H9 (cell line): ENCODE measurements around the gene KDM5B. TPM values are rescaled to one million over a fixed set of nuclear protein-coding genes. Genes with fewer than 3 reads are reported as not detected.

Source experiments
- DNase-seq: peaks from one replicate; pipeline ENCODE4 v3.0.0-alpha.2; 2017
- H2AFZ ChIP-seq: one replicate; pipeline ENCODE4 v1.6.1; 2013; ENCODE audit warnings: mild to moderate bottlenecking, low read length, control low read depth, moderate library complexity
- H2AK5ac ChIP-seq: 2 replicates; pipeline ENCODE4 v1.6.1; 2013; ENCODE audit warnings: low read length, control low read depth, mixed read lengths; ENCODE audit not compliant: insufficient read length
- H2BK120ac ChIP-seq: one replicate; pipeline ENCODE4 v1.6.1; 2013; ENCODE audit warnings: low read depth, mild to moderate bottlenecking, low read length, control low read depth, inconsistent platforms; ENCODE audit not compliant: poor library complexity, severe bottlenecking
- H2BK12ac ChIP-seq: 2 replicates; pipeline ENCODE4 v1.6.1; 2013; ENCODE audit warnings: low read length, control low read depth, mixed read lengths, low read depth; ENCODE audit not compliant: insufficient read length
- H2BK15ac ChIP-seq: 2 replicates; pipeline ENCODE4 v1.6.1; 2013; ENCODE audit warnings: low read depth, low read length, control low read depth
- H2BK20ac ChIP-seq: one replicate; pipeline ENCODE4 v1.6.1; 2013; ENCODE audit warnings: low read depth, mild to moderate bottlenecking, low read length, control low read depth, inconsistent platforms; ENCODE audit not compliant: poor library complexity, severe bottlenecking
- H2BK5ac ChIP-seq: 2 replicates; pipeline ENCODE4 v1.6.1; 2013; ENCODE audit warnings: low read length, control low read depth, mixed read lengths; ENCODE audit not compliant: insufficient read length
- H3K14ac ChIP-seq: 2 replicates; pipeline ENCODE4 v1.6.1; 2013; ENCODE audit warnings: low read length, control low read depth; ENCODE audit not compliant: insufficient read depth
- H3K18ac ChIP-seq: 2 replicates; pipeline ENCODE4 v1.6.1; 2013; ENCODE audit warnings: low read depth, mild to moderate bottlenecking, mixed read lengths, low read length, control low read depth; ENCODE audit not compliant: insufficient read length
- H3K23ac ChIP-seq: 2 replicates; pipeline ENCODE4 v1.6.1; 2013; ENCODE audit warnings: low read length, control low read depth, mixed read lengths, low read depth; ENCODE audit not compliant: insufficient read length
- H3K23me2 ChIP-seq: 2 replicates; pipeline ENCODE4 v1.6.1; 2013; ENCODE audit warnings: low read depth, mild to moderate bottlenecking, mixed read lengths, low read length, control low read depth; ENCODE audit not compliant: insufficient read length, poor library complexity, severe bottlenecking
- H3K27ac ChIP-seq: 2 replicates; pipeline ENCODE4 v1.5.1; 2013; ENCODE audit warnings: low read length, control low read depth, mixed read lengths, low read depth; ENCODE audit not compliant: insufficient read length
- H3K27me3 ChIP-seq: 2 replicates; pipeline ENCODE4 v1.6.1; 2013; ENCODE audit warnings: low read length, control low read depth, inconsistent platforms; ENCODE audit not compliant: insufficient read depth
- H3K4ac ChIP-seq: 2 replicates; pipeline ENCODE4 v1.6.1; 2013; ENCODE audit warnings: low read depth, mild to moderate bottlenecking, control low read depth, inconsistent platforms, low read length, moderate library complexity
- H3K4me1 ChIP-seq: 2 replicates; pipeline ENCODE4 v1.6.1; 2013; ENCODE audit warnings: low read length, control low read depth, inconsistent platforms; ENCODE audit not compliant: insufficient read depth
- H3K4me2 ChIP-seq: 2 replicates; pipeline ENCODE4 v1.6.1; 2013; ENCODE audit warnings: low read length, control low read depth, mixed read lengths; ENCODE audit not compliant: insufficient read length, insufficient read depth
- H3K56ac ChIP-seq: 2 replicates; pipeline ENCODE4 v1.6.1; 2013; ENCODE audit warnings: low read depth, mild to moderate bottlenecking, mixed read lengths, low read length, control low read depth; ENCODE audit not compliant: insufficient read length
- H3K79me1 ChIP-seq: 2 replicates; pipeline ENCODE4 v1.6.1; 2013; ENCODE audit warnings: low read depth, mild to moderate bottlenecking, moderate library complexity, low read length, control low read depth, inconsistent platforms; ENCODE audit not compliant: insufficient read depth, poor library complexity, severe bottlenecking
- H3K79me2 ChIP-seq: 2 replicates; pipeline ENCODE4 v1.6.1; 2013; ENCODE audit warnings: low read length, control low read depth, inconsistent platforms; ENCODE audit not compliant: insufficient read depth
- H3K9ac ChIP-seq: 2 replicates; pipeline ENCODE4 v1.6.1; 2013; ENCODE audit warnings: low read length, control low read depth, mixed read lengths; ENCODE audit not compliant: insufficient read length; ENCODE audit errors: extremely low read depth
- H3K9me3 ChIP-seq: one replicate; pipeline ENCODE4 v1.6.1; 2013; ENCODE audit warnings: low read depth, low read length, inconsistent platforms; ENCODE audit not compliant: control insufficient read depth
- H3T11ph ChIP-seq: one replicate; pipeline ENCODE4 v1.6.1; 2013; ENCODE audit warnings: mild to moderate bottlenecking, low read length, control low read depth, inconsistent platforms
- H4K20me1 ChIP-seq: one replicate; pipeline ENCODE4 v1.6.1; 2013; ENCODE audit not compliant: control insufficient read depth, insufficient read length, insufficient read depth
- H4K5ac ChIP-seq: 2 replicates; pipeline ENCODE4 v1.6.1; 2013; ENCODE audit warnings: low read depth, mild to moderate bottlenecking, mixed read lengths, low read length, control low read depth; ENCODE audit not compliant: insufficient read length
- H4K8ac ChIP-seq: replicated peaks from 2 replicates; pipeline ENCODE4 v1.6.1; 2013; ENCODE audit warnings: low read length, control low read depth, mixed read lengths, low read depth; ENCODE audit not compliant: insufficient read length
- H4K91ac ChIP-seq: 2 replicates; pipeline ENCODE4 v1.6.1; 2013; ENCODE audit warnings: low read depth, mild to moderate bottlenecking, moderate library complexity, mixed read lengths, low read length, control low read depth; ENCODE audit not compliant: insufficient read length
- H3K27ac Mint-ChIP-seq, 3 experiments: 2 replicates in 2 of 3; 3 replicates in 1 of 3; pipeline ENCODE4 v1.8.0; 2020 to 2021; ENCODE audit warnings: mixed read lengths in 3 of 3, mild to moderate bottlenecking in 1 of 3, moderate library complexity in 1 of 3
- H3K27me3 Mint-ChIP-seq: 2 replicates; pipeline ENCODE4 v1.8.0; 2021; ENCODE audit warnings: low read depth, mild to moderate bottlenecking, moderate library complexity, mixed read lengths
- H3K36me3 Mint-ChIP-seq, 3 experiments: 2 replicates in 2 of 3; 3 replicates in 1 of 3; pipeline ENCODE4 v1.8.0; 2020 to 2021; ENCODE audit warnings: low read depth in 3 of 3, mixed read lengths in 3 of 3; ENCODE audit not compliant: insufficient read depth in 1 of 3
- H3K4me1 Mint-ChIP-seq, 2 experiments: 2 replicates each; pipeline ENCODE4 v1.8.0; 2020; ENCODE audit warnings: mixed read lengths in 2 of 2
- H3K4me3 Mint-ChIP-seq, 2 experiments: 2 replicates in 1 of 2; 3 replicates in 1 of 2; pipeline ENCODE4 v1.8.0; 2020 to 2021; ENCODE audit warnings: mild to moderate bottlenecking in 2 of 2, mixed read lengths in 2 of 2, moderate library complexity in 1 of 2
- H3K9me3 Mint-ChIP-seq, 2 experiments: 2 replicates in 1 of 2; 3 replicates in 1 of 2; pipeline ENCODE4 v1.8.0; 2020; ENCODE audit warnings: mild to moderate bottlenecking in 2 of 2, mixed read lengths in 2 of 2, moderate library complexity in 1 of 2
- CTCF ChIP-seq: fragments of 200-600 bp; sonication (generic); conservative IDR thresholded peaks from 3 replicates; pipeline ENCODE4 v1.8.0; 2021; ENCODE audit warnings: antibody characterized with exemption, mild to moderate bottlenecking
- WGBS: extraction: QIAGEN DNeasy Blood & Tissue Kit; methylation state at CpG from one replicate; pipeline ENCODE4 v1.1.7; 2013; ENCODE audit warnings: missing lambda C conversion rate, low lambda C conversion rate, mixed read lengths; ENCODE audit not compliant: insufficient read length; ENCODE audit errors: extremely low coverage; 5-methylcytosine and 5-hydroxymethylcytosine counted together
- total RNA-seq: library from RNA; stranded (reverse); gene quantifications from 2 replicates; pipeline ENCODE4 v1.2.1, GENCODE V29; 2021

The KDM5B gene
- total RNA-seq, 1 experiment from 2014 or later = 210 TPM

GRCh38 chr1:202750761-202751160, 57.5 kb downstream of the KDM5B start:
- no peaks in the 10 kb centered on the region for H3K27me3 ChIP-seq
- WGBS = no CpG with 5 or more reads among the region's 1 CpG
- no peak overlapping the region for H3K18ac ChIP-seq
- H2BK15ac ChIP-seq = no peak overlapping the region
- no peak overlapping the region for H3K9ac ChIP-seq
- peaks cover 62 to 94% (median 90%) of the 10 kb centered on the region in 3 experiments for H3K36me3 Mint-ChIP-seq
- no peak overlapping the region for H3K27ac Mint-ChIP-seq
- no peak overlapping the region for H3K4me2 ChIP-seq
- no peak overlapping the region for H3T11ph ChIP-seq
- no peaks in the 10 kb centered on the region for H3K79me1 ChIP-seq
- H3K27me3 Mint-ChIP-seq = no peaks in the 10 kb centered on the region
- no peaks in the 10 kb centered on the region for H3K4me1 ChIP-seq
- H4K8ac ChIP-seq = no peak overlapping the region
- no peak overlapping the region for H2BK20ac ChIP-seq
- TF ChIP-seq CTCF = no peak
- no peak overlapping the region for H4K91ac ChIP-seq
- no peaks in the 10 kb centered on the region for H3K9me3 Mint-ChIP-seq
- H3K14ac ChIP-seq = no peak overlapping the region
- no peaks in the 10 kb centered on the region for H3K23me2 ChIP-seq
- H4K20me1 ChIP-seq = no peaks in the 10 kb centered on the region
- no peak overlapping the region for H2BK12ac ChIP-seq
- H2BK5ac ChIP-seq = no peak overlapping the region
- H3K56ac ChIP-seq = no peak overlapping the region
- H3K23ac ChIP-seq = no peak overlapping the region
- no peak overlapping the region for H4K5ac ChIP-seq
- DNase-seq = no peak
- H3K4me1 Mint-ChIP-seq = no peaks in the 10 kb centered on the region
- H3K4me3 Mint-ChIP-seq = no peak overlapping the region
- no peak overlapping the region for H2AFZ ChIP-seq
- H2AK5ac ChIP-seq = no peak overlapping the region
- no peak overlapping the region for H3K27ac ChIP-seq
- no peaks in the 10 kb centered on the region for H3K9me3 ChIP-seq
- no peak overlapping the region for H2BK120ac ChIP-seq
- H3K79me2 ChIP-seq = no peaks in the 10 kb centered on the region
- H3K4ac ChIP-seq = no peak overlapping the region
